Measurements from ENCODE around the gene MCU.
"Not testable (repeated sequence)": the region's sequence is repeated elsewhere in the genome, so short reads cannot be mapped to it uniquely, and the experiment has no call there.

The MCU gene

GRCh38 chr10:72691863-72692743, at the start of gene MCU:
TSS of gene MCU (plus strand) at chr10:72692143. CDS start at chr10:72692152, 9 bp downstream.
- peak; percentile 88 for DNase-seq (ENCODE audit: low spot score)

- no peak for DNase-seq (ENCODE audit: low spot score)
Measured at GRCh38 chr10:72642318-72642717, 49.6 kb upstream of the MCU start.

- DNase-seq (ENCODE audit: low spot score) = no peak
Measured at GRCh38 chr10:72645263-72645858, 46.6 kb upstream of the MCU start.

- DNase-seq (ENCODE audit: low spot score) = not testable (repeated sequence)
Measured at GRCh38 chr10:72646971-72647370, 45.0 kb upstream of the MCU start.

- DNase-seq (ENCODE audit: low spot score) = no peak
Measured at GRCh38 chr10:72648301-72648700, 43.6 kb upstream of the MCU start.

GRCh38 chr10:72649291-72649690, 42.7 kb upstream of the MCU start:
- no peak for DNase-seq (ENCODE audit: low spot score)

- no peak for DNase-seq (ENCODE audit: low spot score)
Measured at GRCh38 chr10:72653383-72654096, 38.4 kb upstream of the MCU start.

GRCh38 chr10:72654720-72655119, 37.2 kb upstream of the MCU start:
- no peak for DNase-seq (ENCODE audit: low spot score)

GRCh38 chr10:72658696-72659400, 33.1 kb upstream of the MCU start:
- no peak for DNase-seq (ENCODE audit: low spot score)

GRCh38 chr10:72659694-72660093, 32.2 kb upstream of the MCU start:
- DNase-seq (ENCODE audit: low spot score) = no peak

GRCh38 chr10:72660220-72660619, 31.7 kb upstream of the MCU start:
- DNase-seq (ENCODE audit: low spot score) = no peak

- no peak for DNase-seq (ENCODE audit: low spot score)
Measured at GRCh38 chr10:72661431-72661830, 30.5 kb upstream of the MCU start.

- no peak for DNase-seq (ENCODE audit: low spot score)
Measured at GRCh38 chr10:72663971-72664370, 28.0 kb upstream of the MCU start.

- DNase-seq (ENCODE audit: low spot score) = peak; percentile 31
Measured at GRCh38 chr10:72665925-72666324, 26.0 kb upstream of the MCU start.

GRCh38 chr10:72667207-72667864, 24.6 kb upstream of the MCU start:
- no peak for DNase-seq (ENCODE audit: low spot score)

- DNase-seq (ENCODE audit: low spot score) = no peak
Measured at GRCh38 chr10:72673280-72673679, 18.7 kb upstream of the MCU start.

- not testable (repeated sequence) for DNase-seq (ENCODE audit: low spot score)
Measured at GRCh38 chr10:72674174-72674573, 17.8 kb upstream of the MCU start.

GRCh38 chr10:72679838-72680241, 12.1 kb upstream of the MCU start:
- DNase-seq (ENCODE audit: low spot score) = no peak

- no peak for DNase-seq (ENCODE audit: low spot score)
Measured at GRCh38 chr10:72682638-72683037, 9.3 kb upstream of the MCU start.

GRCh38 chr10:72685264-72685921, 6.5 kb upstream of the MCU start:
- DNase-seq (ENCODE audit: low spot score) = no peak

- not testable (repeated sequence) for DNase-seq (ENCODE audit: low spot score)
Measured at GRCh38 chr10:72686430-72686829, 5.5 kb upstream of the MCU start.

Data from hepatic stellate cell (primary cell).